Thyroid gland (tissue), 4 donors: Measurements from ENCODE around the gene C10orf90.

Experiments used
- CTCF ChIP-seq, 6 experiments: fragments of 200-600 bp in 3 of 6; fragments of 450-650 bp in 3 of 6; sonication (generic) in 3 of 6; IDR thresholded peaks; one replicate each; pipeline ENCODE4 v1.5.1; 2016 to 2019; ENCODE audit warnings: antibody characterized with exemption in 6 of 6, mild to moderate bottlenecking in 2 of 6, inconsistent platforms in 1 of 6, moderate library complexity in 1 of 6
- POLR2A ChIP-seq, 2 donors: fragments of 450-650 bp; IDR thresholded peaks; one replicate each; pipeline ENCODE4 v1.6.1; 2017; ENCODE audit warnings: antibody characterized with exemption in 2 of 2, mild to moderate bottlenecking in 2 of 2, moderate library complexity in 1 of 2

GRCh38 chr10:126686719-126687118, 16.2 kb upstream of the C10orf90 start:
- no peak for TF ChIP-seq CTCF (IDR thresholded peaks at IDR 0.05)
- no peak for TF ChIP-seq POLR2A (IDR thresholded peaks at IDR 0.05)
